ENCODE measurements around the gene GGA1. TPM values are rescaled to one million over a fixed set of nuclear protein-coding genes. Genes with fewer than 3 reads are reported as not detected.

GGA1 gene
- total RNA-seq, 1 experiment from 2014 or later: 99.2 TPM

GRCh38 chr22:37618072-37618656 is 9.5 kb downstream of the GGA1 start:
- POLR2A ChIA-PET (ENCODE audit: unreplicated experiment): no interaction called here
- peaks cover 13% of the 10 kb centered on the region; the same call in 1 of the 2 replicates for H4K20me1 ChIP-seq (ENCODE audit: insufficient read depth)
- no peak overlapping the region for H3K4me2 ChIP-seq
- intact Hi-C loops (cut with micrococcal nuclease; ENCODE audit: unreplicated experiment): no loop called here
- CTCF ChIA-PET: interaction anchor here (0.6 to 1.4 kb wide), 3 partner anchors 25 to 185 kb away, joined by 3 to 7 read pairs (median 4); no protein-coding TSS in a partner anchor
- no peak overlapping the region for H2AFZ ChIP-seq
- no peak overlapping the region for H3K4me3 ChIP-seq
- no peaks in the 10 kb centered on the region for H3K4me1 ChIP-seq (replicated peaks; ENCODE audit: insufficient read depth)
- peaks cover 21% of the 10 kb centered on the region; the same call in 1 of the 2 replicates for H3F3A ChIP-seq (ENCODE audit: insufficient read depth, low read depth)
- H3K27ac ChIP-seq: no peak overlapping the region
- no peaks in the 10 kb centered on the region for H3K9me3 ChIP-seq (ENCODE audit: insufficient read depth, low read depth)
- no TSS peak for BruUV-seq (replicated peaks)
- no peaks in the 10 kb centered on the region for H3K9me2 ChIP-seq (ENCODE audit: insufficient read depth)
- no peaks in the 10 kb centered on the region for H3K79me2 ChIP-seq (ENCODE audit: low read depth)
- DNase-seq: no peak
- TF ChIP-seq EZH2 (IDR thresholded peaks at IDR 0.05; ENCODE audit: low read depth) (no peak), CTCF (conservative IDR thresholded peaks at IDR 0.05) (no peak)
- H3K27me3 ChIP-seq (ENCODE audit: insufficient read depth, low read depth): no peaks in the 10 kb centered on the region
- peaks cover 44% of the 10 kb centered on the region; the same call in 1 of the 2 replicates for H3K36me3 ChIP-seq (ENCODE audit: low read depth)

DNA sequence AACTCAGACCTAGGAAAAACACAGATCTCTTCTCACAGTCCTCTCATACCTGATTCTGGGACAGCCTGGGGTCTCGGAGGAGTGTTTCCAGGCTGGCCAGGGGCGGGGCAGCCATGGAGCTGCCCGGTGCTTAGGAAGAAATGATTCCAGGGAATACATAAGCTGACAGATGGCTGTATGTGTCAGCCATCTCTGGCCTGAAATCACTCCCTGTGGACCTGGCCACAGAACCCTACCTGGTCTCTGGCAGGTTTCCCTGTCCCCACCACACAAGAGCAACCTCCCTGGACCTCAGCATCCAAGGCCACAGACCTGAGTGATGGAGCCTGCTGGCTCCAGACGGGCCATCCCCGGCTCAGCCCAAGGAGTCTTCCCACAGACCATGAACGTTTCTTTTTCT is 10.0 kb downstream of the GGA1 start:
- H3K4me3 ChIP-seq: no peak overlapping the region
- no peaks in the 10 kb centered on the region for H3K79me2 ChIP-seq (ENCODE audit: low read depth)
- no peaks in the 10 kb centered on the region for H3K9me3 ChIP-seq (ENCODE audit: insufficient read depth, low read depth)
- H3K27me3 ChIP-seq (ENCODE audit: insufficient read depth, low read depth): no peaks in the 10 kb centered on the region
- peaks cover 21% of the 10 kb centered on the region; the same call in 1 of the 2 replicates for H3F3A ChIP-seq (ENCODE audit: insufficient read depth, low read depth)
- no peak for DNase-seq
- CTCF ChIA-PET: interaction anchor here (0.7 to 1.4 kb wide), 2 partner anchors 25 to 184 kb away, joined by 3 to 7 read pairs; no protein-coding TSS in a partner anchor
- H4K20me1 ChIP-seq (ENCODE audit: insufficient read depth): peaks cover 16% of the 10 kb centered on the region; the same call in 1 of the 2 replicates
- TF ChIP-seq EZH2 (IDR thresholded peaks at IDR 0.05; ENCODE audit: low read depth) (no peak), CTCF (conservative IDR thresholded peaks at IDR 0.05) (no peak)
- POLR2A ChIA-PET (ENCODE audit: unreplicated experiment): no interaction called here
- H3K36me3 ChIP-seq (ENCODE audit: low read depth): peaks cover 47% of the 10 kb centered on the region
- no peak overlapping the region for H3K27ac ChIP-seq
- no TSS peak for BruUV-seq (replicated peaks)
- H3K4me1 ChIP-seq (replicated peaks; ENCODE audit: insufficient read depth): no peaks in the 10 kb centered on the region
- H3K4me2 ChIP-seq: no peak overlapping the region
- intact Hi-C loops (cut with micrococcal nuclease; ENCODE audit: unreplicated experiment): no loop called here
- H3K9me2 ChIP-seq (ENCODE audit: insufficient read depth): no peaks in the 10 kb centered on the region
- no peak overlapping the region for H2AFZ ChIP-seq

DNA sequence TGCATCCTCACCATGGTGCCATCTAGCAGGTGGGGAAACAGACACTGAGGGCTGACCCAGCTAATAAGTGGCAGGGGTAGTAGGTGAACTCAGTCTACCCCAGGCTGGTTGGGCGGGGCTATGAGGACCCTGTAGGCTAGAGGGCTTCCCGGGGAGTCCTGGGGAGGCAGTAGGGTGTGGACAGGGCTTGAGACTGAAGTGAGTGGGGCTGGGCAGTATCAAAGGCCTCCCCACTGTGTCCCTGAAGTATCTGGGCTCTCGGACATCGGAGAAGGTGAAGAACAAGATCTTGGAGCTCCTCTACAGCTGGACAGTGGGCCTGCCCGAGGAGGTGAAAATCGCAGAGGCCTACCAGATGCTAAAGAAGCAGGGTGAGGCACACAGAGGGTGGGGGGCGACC is 11.4 kb downstream of the GGA1 start:
- Histone ChIP-seq H3F3A (ENCODE audit: insufficient read depth, low read depth) (peaks cover 21% of the 10 kb centered on the region; the same call in 1 of the 2 replicates), H3K27me3 (ENCODE audit: insufficient read depth, low read depth) (no peaks in the 10 kb centered on the region), H3K9me3 (ENCODE audit: insufficient read depth, low read depth) (no peaks in the 10 kb centered on the region), H3K27ac (no peak overlapping the region), H2AFZ (no peak overlapping the region), H4K20me1 (ENCODE audit: insufficient read depth) (peaks cover 20% of the 10 kb centered on the region), H3K4me2 (no peak overlapping the region), H3K4me1 (replicated peaks; ENCODE audit: insufficient read depth) (no peaks in the 10 kb centered on the region), H3K4me3 (no peak overlapping the region), H3K36me3 (ENCODE audit: low read depth) (peaks cover 53% of the 10 kb centered on the region), H3K9me2 (ENCODE audit: insufficient read depth) (no peaks in the 10 kb centered on the region), H3K79me2 (ENCODE audit: low read depth) (no peaks in the 10 kb centered on the region)
- no peak for DNase-seq
- intact Hi-C loops (cut with micrococcal nuclease; ENCODE audit: unreplicated experiment): loop anchor here (5.0 kb wide), 1 partner anchor 172 kb away; no protein-coding TSS in a partner anchor
- no TSS peak for BruUV-seq (replicated peaks)
- ChIA-PET CTCF (interaction anchor here (0.7 kb wide), 1 partner anchor 340 kb away, joined by 8 read pairs; no protein-coding TSS in a partner anchor), POLR2A (ENCODE audit: unreplicated experiment) (no interaction called here)
- no peak for TF ChIP-seq EZH2 (IDR thresholded peaks at IDR 0.05; ENCODE audit: low read depth)
- TF ChIP-seq CTCF (conservative IDR thresholded peaks at IDR 0.05): no peak

All from PC-9 (cell line).